ENCODE measurements around the gene KRABD2.

GRCh38 chr17:8360260-8360659 is 16.2 kb downstream of the KRABD2 start:
- no peak for TF ChIP-seq CTCF (IDR thresholded peaks at IDR 0.05; ENCODE audit: borderline replicate concordance, extremely low read depth, low read length, poor library complexity, severe bottlenecking)
- TF ChIP-seq EZH2 (IDR thresholded peaks at IDR 0.05; ENCODE audit: borderline replicate concordance, low read depth, low read length, severe bottlenecking): no peak
